DND-41 (cell line): ENCODE data around the gene NACC2.

Experiments used
- ATAC-seq: fragments of 200-7000 bp; cut with Tn5 transposase; 3 replicates; pipeline ENCODE4 v1.9.1; 2021; ENCODE audit warnings: low read depth; ENCODE audit not compliant: insufficient read depth
- DNase-seq: peaks from one replicate; pipeline ENCODE4 v3.0.0-alpha.2; 2020
- H2AFZ ChIP-seq: 2 replicates; pipeline ENCODE4 v1.6.0; 2012; ENCODE audit warnings: low read depth, low read length
- H3K27ac ChIP-seq: 2 replicates; pipeline ENCODE4 v1.5.1; 2012; ENCODE audit warnings: low read length, inconsistent platforms
- H3K27me3 ChIP-seq: fragments of 200-600 bp; sonication (generic); 2 replicates; pipeline ENCODE4 v1.6.0; 2012; ENCODE audit warnings: low read length, mild to moderate bottlenecking, inconsistent platforms; ENCODE audit not compliant: insufficient read depth, poor library complexity
- H3K36me3 ChIP-seq: 2 replicates; pipeline ENCODE4 v1.5.1; 2012; ENCODE audit warnings: low read length, inconsistent platforms; ENCODE audit not compliant: insufficient read depth
- H3K4me1 ChIP-seq: 2 replicates; pipeline ENCODE4 v1.5.1; 2012; ENCODE audit warnings: mild to moderate bottlenecking, low read length; ENCODE audit not compliant: insufficient read depth
- H3K4me2 ChIP-seq: 2 replicates; pipeline ENCODE4 v1.6.0; 2012; ENCODE audit warnings: mild to moderate bottlenecking, moderate library complexity, low read length, inconsistent platforms; ENCODE audit not compliant: insufficient read depth
- H3K4me3 ChIP-seq, 2 experiments: fragments of 200-600 bp in 1 of 2; shearing (Covaris generic) in 1 of 2; 2 replicates each; pipeline ENCODE4 v1.5.1; 2012 to 2016; ENCODE audit warnings: inconsistent platforms in 2 of 2, low read length in 2 of 2, mild to moderate bottlenecking in 2 of 2, low read depth in 1 of 2, moderate library complexity in 1 of 2
- H3K79me2 ChIP-seq: 2 replicates; pipeline ENCODE4 v1.6.0; 2012; ENCODE audit warnings: low read length, inconsistent platforms; ENCODE audit not compliant: insufficient read depth
- H3K9ac ChIP-seq: 2 replicates; pipeline ENCODE4 v1.6.0; 2012; ENCODE audit warnings: low read depth, mild to moderate bottlenecking, inconsistent platforms, low read length, moderate library complexity
- H3K9me3 ChIP-seq: 2 replicates; pipeline ENCODE4 v1.5.1; 2012; ENCODE audit warnings: low read length, moderate library complexity, mild to moderate bottlenecking, inconsistent platforms; ENCODE audit not compliant: insufficient read depth, severe bottlenecking
- H4K20me1 ChIP-seq: 2 replicates; pipeline ENCODE4 v1.6.0; 2012; ENCODE audit warnings: low read length; ENCODE audit not compliant: insufficient read depth
- CTCF ChIP-seq: IDR thresholded peaks from 2 replicates; pipeline ENCODE4 v1.5.1; 2012; ENCODE audit warnings: borderline replicate concordance, low read length, moderate library complexity, mild to moderate bottlenecking; ENCODE audit not compliant: poor library complexity, severe bottlenecking; ENCODE audit errors: extremely low read depth
- EZH2 ChIP-seq: IDR thresholded peaks from 3 replicates; pipeline ENCODE4 v1.6.1; 2012; ENCODE audit warnings: borderline replicate concordance, low read depth, mild to moderate bottlenecking, moderate library complexity, low read length, inconsistent platforms; ENCODE audit not compliant: severe bottlenecking

Gene NACC2

GRCh38 chr9:136026266-136026942, 68.7 kb downstream of the NACC2 start:
- Histone ChIP-seq H3K4me1 (no peaks in the 10 kb centered on the region), H3K79me2 (no peaks in the 10 kb centered on the region), H3K4me2 (no peak overlapping the region), H3K4me3 (no peak overlapping the region), H3K9ac (no peak overlapping the region), H3K9me3 (peaks cover 7% of the 10 kb centered on the region), H3K27me3 (no peaks in the 10 kb centered on the region), H3K27ac (no peak overlapping the region), H3K36me3 (no peaks in the 10 kb centered on the region), H4K20me1 (no peaks in the 10 kb centered on the region), H2AFZ (no peak overlapping the region)
- DNase-seq (no peak), ATAC-seq (no peak)
- TF ChIP-seq CTCF = no peak
- no peak for TF ChIP-seq EZH2

- Histone ChIP-seq H3K4me3 (no peak overlapping the region), H3K27me3 (no peaks in the 10 kb centered on the region), H3K27ac (no peak overlapping the region), H3K79me2 (no peaks in the 10 kb centered on the region), H3K9me3 (peaks cover 7% of the 10 kb centered on the region), H2AFZ (no peak overlapping the region), H3K36me3 (no peaks in the 10 kb centered on the region), H3K9ac (no peak overlapping the region), H3K4me1 (no peaks in the 10 kb centered on the region), H3K4me2 (no peak overlapping the region), H4K20me1 (no peaks in the 10 kb centered on the region)
- ATAC-seq (no peak), DNase-seq (no peak)
- no peak for TF ChIP-seq EZH2
- no peak for TF ChIP-seq CTCF
Measured at GRCh38 chr9:136025481-136025880, 69.6 kb downstream of the NACC2 start.

GRCh38 chr9:136024696-136025316, 70.3 kb downstream of the NACC2 start:
- Histone ChIP-seq H3K36me3 (no peaks in the 10 kb centered on the region), H3K4me2 (no peak overlapping the region), H3K4me1 (no peaks in the 10 kb centered on the region), H3K27ac (no peak overlapping the region), H3K4me3 (no peak overlapping the region), H2AFZ (no peak overlapping the region), H3K9ac (no peak overlapping the region), H3K9me3 (peaks cover 7% of the 10 kb centered on the region), H3K79me2 (no peaks in the 10 kb centered on the region), H4K20me1 (no peaks in the 10 kb centered on the region), H3K27me3 (no peaks in the 10 kb centered on the region)
- DNase-seq = no peak
- no peak for ATAC-seq
- TF ChIP-seq EZH2 (no peak), CTCF (no peak)
